GM10266 (cell line): Measurements from ENCODE around the gene SNAPC4.

ENCODE experiments used
- DNase-seq: peaks from one replicate; pipeline ENCODE4 v3.0.0; 2012; ENCODE audit errors: extremely low spot score
- TF ChIP-seq, protein P1 (sequence below): IDR thresholded peaks from 2 replicates; pipeline ENCODE4 v1.5.1; 2012; ENCODE audit warnings: mild to moderate bottlenecking, low read depth; ENCODE audit not compliant: control insufficient read depth, insufficient read depth; ENCODE audit errors: missing control alignments

The SNAPC4 gene

DNA sequence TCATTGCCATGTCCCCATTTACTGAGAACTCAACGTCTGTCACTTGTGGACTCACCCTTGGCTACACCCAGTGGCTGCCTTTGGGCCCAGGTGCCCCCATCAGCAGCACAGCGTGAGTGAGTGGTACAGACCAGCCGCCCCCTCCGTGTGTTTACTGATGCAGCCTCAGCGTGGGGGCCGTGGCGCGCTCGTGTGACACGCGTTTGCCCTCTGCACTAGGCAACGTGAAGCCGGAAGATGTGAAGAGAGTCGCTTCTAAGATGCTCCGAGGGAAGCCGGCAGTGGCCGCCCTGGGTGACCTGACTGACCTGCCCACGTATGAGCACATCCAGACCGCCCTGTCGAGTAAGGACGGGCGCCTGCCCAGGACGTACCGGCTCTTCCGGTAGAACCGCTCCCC lies 22.9 kb upstream of the SNAPC4 start:
- DNase-seq = no peak
- TF ChIP-seq, protein P1, sequence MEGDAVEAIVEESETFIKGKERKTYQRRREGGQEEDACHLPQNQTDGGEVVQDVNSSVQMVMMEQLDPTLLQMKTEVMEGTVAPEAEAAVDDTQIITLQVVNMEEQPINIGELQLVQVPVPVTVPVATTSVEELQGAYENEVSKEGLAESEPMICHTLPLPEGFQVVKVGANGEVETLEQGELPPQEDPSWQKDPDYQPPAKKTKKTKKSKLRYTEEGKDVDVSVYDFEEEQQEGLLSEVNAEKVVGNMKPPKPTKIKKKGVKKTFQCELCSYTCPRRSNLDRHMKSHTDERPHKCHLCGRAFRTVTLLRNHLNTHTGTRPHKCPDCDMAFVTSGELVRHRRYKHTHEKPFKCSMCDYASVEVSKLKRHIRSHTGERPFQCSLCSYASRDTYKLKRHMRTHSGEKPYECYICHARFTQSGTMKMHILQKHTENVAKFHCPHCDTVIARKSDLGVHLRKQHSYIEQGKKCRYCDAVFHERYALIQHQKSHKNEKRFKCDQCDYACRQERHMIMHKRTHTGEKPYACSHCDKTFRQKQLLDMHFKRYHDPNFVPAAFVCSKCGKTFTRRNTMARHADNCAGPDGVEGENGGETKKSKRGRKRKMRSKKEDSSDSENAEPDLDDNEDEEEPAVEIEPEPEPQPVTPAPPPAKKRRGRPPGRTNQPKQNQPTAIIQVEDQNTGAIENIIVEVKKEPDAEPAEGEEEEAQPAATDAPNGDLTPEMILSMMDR = no peak

DNA sequence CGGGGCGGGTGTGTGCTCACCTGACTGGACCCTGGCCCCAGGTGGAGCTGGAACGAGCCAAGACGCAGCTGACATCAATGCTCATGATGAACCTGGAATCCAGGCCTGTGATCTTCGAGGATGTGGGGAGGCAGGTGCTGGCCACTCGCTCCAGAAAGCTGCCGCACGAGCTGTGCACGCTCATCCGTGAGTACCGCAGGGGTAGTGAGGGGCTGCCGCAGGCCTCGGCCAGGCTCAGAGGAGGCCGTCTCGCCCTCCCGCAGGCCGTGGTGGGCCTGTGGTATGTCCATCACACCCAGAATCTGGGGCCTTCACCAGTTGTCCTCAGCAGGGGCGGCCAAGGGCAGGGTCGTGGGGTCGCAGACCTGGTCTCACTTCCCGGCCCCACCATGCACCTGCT lies 21.8 kb upstream of the SNAPC4 start:
- TF ChIP-seq, protein P1 = no peak
- DNase-seq = no peak

DNA sequence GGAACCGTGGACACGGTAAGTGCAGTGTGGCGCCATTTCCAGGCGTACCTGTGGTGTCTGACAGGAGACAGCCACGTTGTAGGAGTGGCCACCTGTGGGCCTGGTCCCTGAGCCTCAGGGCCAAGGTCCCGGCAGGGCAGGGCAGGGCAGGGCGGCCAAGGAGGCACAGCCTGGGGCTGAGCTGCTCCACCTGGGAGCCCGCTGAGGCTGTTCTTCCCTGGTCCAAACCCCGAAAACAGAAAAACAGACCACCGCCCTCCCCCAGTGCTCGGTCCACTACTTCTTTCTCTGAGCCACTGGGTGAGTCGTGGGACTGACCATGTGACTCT lies 19.1 kb upstream of the SNAPC4 start:
- DNase-seq = no peak
- TF ChIP-seq, protein P1 = no peak

DNA sequence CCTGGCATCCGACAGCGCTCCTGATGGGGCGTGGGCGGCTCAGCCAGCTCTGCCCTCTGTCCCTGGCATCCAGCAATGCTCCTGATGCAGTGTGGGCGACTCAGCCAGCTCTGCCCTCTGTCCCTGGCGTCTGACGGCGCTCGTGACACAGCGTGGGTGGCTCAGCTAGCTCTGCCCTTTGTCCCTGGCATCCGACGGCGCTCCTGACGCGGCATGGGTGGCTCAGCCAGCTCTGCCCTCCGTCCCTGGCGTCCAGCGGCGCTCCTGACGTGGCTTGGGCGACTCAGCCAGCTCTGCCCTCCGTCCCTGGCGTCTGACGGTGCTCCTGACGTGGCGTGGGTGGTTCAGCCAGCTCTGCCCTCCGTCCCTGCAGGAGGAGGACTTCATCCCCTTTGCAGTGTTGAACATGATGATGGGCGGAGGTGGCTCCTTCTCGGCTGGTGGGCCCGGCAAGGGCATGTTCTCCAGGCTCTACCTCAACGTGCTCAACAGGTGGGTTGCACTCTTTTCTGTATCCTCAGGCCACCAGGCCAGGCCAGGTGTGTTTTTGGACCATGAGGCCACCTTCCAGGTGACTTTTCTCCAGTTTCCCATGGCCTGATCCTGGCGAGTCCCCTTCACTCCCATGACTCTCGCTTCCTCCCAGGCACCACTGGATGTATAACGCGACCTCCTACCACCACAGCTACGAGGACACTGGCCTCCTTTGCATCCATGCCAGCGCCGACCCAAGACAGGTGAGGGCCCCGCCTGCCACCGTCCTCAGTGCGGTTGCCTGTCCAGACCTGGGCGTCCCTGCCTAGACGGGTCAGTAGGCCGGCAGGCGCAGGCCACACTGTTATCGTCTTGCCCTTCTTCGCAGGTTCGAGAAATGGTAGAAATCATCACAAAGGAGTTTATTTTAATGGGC lies 18.5 kb upstream of the SNAPC4 start:
- TF ChIP-seq, protein P1 = no peak
- no peak for DNase-seq

DNA sequence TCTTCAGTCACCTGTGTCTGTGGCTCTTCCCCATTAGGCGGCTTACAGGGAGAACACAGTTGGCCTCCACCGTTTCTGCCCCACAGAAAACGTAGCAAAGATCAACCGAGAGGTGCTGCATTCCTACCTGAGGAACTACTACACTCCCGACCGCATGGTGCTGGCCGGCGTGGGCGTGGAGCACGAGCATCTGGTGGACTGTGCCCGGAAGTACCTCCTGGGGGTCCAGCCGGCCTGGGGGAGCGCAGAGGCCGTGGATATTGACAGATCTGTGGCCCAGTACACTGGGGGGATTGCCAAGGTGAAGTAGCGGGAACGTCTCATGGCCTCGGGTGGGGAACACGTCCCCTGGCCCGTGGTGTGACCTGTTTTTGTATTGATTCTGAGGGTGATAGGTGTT lies 16.9 kb upstream of the SNAPC4 start:
- TF ChIP-seq, protein P1 = no peak
- DNase-seq = no peak

DNA sequence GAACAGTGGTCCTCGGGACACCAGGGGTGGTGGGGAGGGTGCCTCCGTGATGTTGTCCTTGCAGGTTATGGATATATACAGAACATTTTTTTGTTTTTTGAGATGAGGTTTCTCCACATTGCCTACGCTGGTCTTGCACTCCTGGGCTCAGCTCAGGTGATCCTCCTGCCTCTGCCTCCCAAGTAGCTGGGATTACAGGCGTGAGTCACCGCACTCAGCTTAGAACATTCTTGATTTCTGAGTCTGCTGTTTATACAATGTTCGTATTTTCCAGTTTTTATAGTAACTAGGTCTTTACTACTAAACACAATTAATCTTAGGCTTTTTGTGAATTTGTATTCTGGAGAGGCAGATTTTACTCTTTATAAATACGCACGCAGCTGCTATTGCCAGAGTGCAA lies 16.5 kb upstream of the SNAPC4 start:
- no peak for DNase-seq
- TF ChIP-seq, protein P1 = no peak

DNA sequence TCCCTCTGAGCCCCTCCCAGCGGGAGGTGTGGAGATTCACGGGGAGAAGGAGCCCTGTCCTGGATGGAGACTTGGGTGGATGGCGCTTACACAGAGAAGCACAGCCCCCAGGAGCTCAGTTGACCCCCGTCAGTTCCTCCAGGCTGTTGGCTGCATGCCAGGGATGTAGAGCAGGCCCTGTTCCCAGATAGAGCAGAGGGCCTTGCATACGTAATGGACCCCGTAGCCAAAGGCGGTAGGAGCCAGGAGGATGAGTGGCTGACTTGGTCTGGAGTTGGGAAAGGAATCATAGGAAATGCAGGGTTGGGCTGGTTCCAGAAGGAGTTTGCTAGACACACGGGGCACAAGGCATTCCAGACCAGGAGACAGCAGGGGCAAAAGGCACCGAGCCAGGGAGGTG lies 13.0 kb upstream of the SNAPC4 start:
- DNase-seq = no peak
- TF ChIP-seq, protein P1 = no peak
